ENCODE measurements around the gene ITGB3.

DNA sequence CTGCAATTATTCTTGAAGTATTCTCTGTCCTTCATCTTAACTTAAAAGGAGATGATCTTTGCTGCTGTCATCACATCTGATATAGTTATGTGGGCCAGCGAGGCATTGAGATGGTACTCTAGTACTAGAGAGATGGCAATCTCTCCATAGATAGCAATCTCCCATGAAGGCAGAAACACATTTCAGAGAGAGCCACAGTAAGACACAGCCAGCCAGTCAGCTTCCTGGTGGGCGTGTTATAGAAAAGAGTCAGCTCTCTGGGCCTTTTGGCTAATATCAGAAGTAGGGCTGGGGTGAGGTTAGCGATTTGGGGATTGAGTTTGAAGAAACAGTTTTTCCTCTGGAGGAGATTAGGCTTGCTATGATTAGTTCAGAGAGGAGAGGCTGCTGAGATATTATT lies 47.5 kb downstream of the ITGB3 start:
- TF ChIP-seq EZH2 (IDR thresholded peaks at IDR 0.05; ENCODE audit: borderline replicate concordance, low read depth, low read length) (no peak), SPI1 (IDR thresholded peaks at IDR 0.05; ENCODE audit: borderline replicate concordance, low read depth, low read length) (no peak), HNRNPH1 (optimal IDR thresholded peaks at IDR 0.05; ENCODE audit: low read depth, low read length) (no peak), SIN3A (IDR thresholded peaks at IDR 0.05; ENCODE audit: borderline replicate concordance in 2 of 2, control insufficient read depth in 1 of 2, low read depth in 2 of 2, low read length in 2 of 2) (no peak), CBX8 (IDR thresholded peaks at IDR 0.05; ENCODE audit: borderline replicate concordance, extremely low read depth, low read depth, low read length, poor library complexity, severe bottlenecking) (no peak)
- TF ChIP-seq, protein P1, sequence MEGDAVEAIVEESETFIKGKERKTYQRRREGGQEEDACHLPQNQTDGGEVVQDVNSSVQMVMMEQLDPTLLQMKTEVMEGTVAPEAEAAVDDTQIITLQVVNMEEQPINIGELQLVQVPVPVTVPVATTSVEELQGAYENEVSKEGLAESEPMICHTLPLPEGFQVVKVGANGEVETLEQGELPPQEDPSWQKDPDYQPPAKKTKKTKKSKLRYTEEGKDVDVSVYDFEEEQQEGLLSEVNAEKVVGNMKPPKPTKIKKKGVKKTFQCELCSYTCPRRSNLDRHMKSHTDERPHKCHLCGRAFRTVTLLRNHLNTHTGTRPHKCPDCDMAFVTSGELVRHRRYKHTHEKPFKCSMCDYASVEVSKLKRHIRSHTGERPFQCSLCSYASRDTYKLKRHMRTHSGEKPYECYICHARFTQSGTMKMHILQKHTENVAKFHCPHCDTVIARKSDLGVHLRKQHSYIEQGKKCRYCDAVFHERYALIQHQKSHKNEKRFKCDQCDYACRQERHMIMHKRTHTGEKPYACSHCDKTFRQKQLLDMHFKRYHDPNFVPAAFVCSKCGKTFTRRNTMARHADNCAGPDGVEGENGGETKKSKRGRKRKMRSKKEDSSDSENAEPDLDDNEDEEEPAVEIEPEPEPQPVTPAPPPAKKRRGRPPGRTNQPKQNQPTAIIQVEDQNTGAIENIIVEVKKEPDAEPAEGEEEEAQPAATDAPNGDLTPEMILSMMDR (IDR thresholded peaks at IDR 0.05 in 2 of 3, conservative IDR thresholded peaks at IDR 0.05 in 1 of 3; ENCODE audit: insufficient read depth in 2 of 3, low read depth in 1 of 3, low read length in 3 of 3): no peak
- TF ChIP-seq, protein P2, sequence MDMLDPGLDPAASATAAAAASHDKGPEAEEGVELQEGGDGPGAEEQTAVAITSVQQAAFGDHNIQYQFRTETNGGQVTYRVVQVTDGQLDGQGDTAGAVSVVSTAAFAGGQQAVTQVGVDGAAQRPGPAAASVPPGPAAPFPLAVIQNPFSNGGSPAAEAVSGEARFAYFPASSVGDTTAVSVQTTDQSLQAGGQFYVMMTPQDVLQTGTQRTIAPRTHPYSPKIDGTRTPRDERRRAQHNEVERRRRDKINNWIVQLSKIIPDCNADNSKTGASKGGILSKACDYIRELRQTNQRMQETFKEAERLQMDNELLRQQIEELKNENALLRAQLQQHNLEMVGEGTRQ (CRISPR knock-in tag; IDR thresholded peaks at IDR 0.05): no peak
- TF ChIP-seq, protein P3, sequence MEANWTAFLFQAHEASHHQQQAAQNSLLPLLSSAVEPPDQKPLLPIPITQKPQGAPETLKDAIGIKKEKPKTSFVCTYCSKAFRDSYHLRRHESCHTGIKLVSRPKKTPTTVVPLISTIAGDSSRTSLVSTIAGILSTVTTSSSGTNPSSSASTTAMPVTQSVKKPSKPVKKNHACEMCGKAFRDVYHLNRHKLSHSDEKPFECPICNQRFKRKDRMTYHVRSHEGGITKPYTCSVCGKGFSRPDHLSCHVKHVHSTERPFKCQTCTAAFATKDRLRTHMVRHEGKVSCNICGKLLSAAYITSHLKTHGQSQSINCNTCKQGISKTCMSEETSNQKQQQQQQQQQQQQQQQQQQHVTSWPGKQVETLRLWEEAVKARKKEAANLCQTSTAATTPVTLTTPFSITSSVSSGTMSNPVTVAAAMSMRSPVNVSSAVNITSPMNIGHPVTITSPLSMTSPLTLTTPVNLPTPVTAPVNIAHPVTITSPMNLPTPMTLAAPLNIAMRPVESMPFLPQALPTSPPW (CRISPR knock-in tag; IDR thresholded peaks at IDR 0.05): no peak
